WTC11 (cell line): ENCODE data around the gene FGA. TPM values are rescaled to one million over a fixed set of nuclear protein-coding genes. Genes with fewer than 3 reads are reported as not detected.

ENCODE experiments used
- ATAC-seq: fragments of 200-7000 bp; cut with Tn5 transposase; 2 replicates; pipeline ENCODE4 v1.10.0; 2021; ENCODE audit warnings: mild to moderate bottlenecking, moderate library complexity
- CTCF ChIA-PET: fragments of 300-600 bp; sonication (Branson Sonifier 250); formaldehyde crosslinking; loops from one replicate; lab custom pipeline; 2021; ENCODE audit warnings: antibody characterized with exemption; lab: Charles Lee
- POLR2A ChIA-PET: fragments of 350-600 bp; sonication (Branson Sonifier 250); formaldehyde crosslinking; loops from one replicate; lab custom pipeline; 2021; ENCODE audit warnings: antibody characterized with exemption; lab: Charles Lee
- DNase-seq: peaks from one replicate; pipeline ENCODE4 v3.0.0; 2021; ENCODE audit warnings: low spot score
- H3K27ac Mint-ChIP-seq: 2 replicates; pipeline ENCODE4 v1.8.0; 2021; ENCODE audit warnings: mixed read lengths
- H3K27me3 Mint-ChIP-seq: 2 replicates; pipeline ENCODE4 v1.8.0; 2021; ENCODE audit warnings: low read depth, mild to moderate bottlenecking, moderate library complexity, mixed read lengths
- H3K36me3 Mint-ChIP-seq: 2 replicates; pipeline ENCODE4 v1.8.0; 2021; ENCODE audit warnings: mixed read lengths
- H3K4me1 Mint-ChIP-seq: 2 replicates; pipeline ENCODE4 v1.8.0; 2022; ENCODE audit warnings: mixed read lengths
- H3K4me3 Mint-ChIP-seq: 2 replicates; pipeline ENCODE4 v1.8.0; 2021; ENCODE audit warnings: mild to moderate bottlenecking, moderate library complexity, mixed read lengths
- H3K9me3 Mint-ChIP-seq: 2 replicates; pipeline ENCODE4 v1.8.0; 2021; ENCODE audit warnings: mixed read lengths
- ATF2 ChIP-seq: sonication (generic); formaldehyde crosslinking; IDR thresholded peaks from 2 replicates; pipeline ENCODE4 v1.8.1; 2022; ENCODE audit warnings: low read depth, missing genetic modification reagents, borderline replicate concordance
- CREB1 ChIP-seq: sonication (generic); formaldehyde crosslinking; IDR thresholded peaks from 2 replicates; pipeline ENCODE4 v1.8.0; 2023; ENCODE audit warnings: mild to moderate bottlenecking, missing genetic modification reagents
- ESRRA ChIP-seq: sonication (generic); formaldehyde crosslinking; IDR thresholded peaks from 2 replicates; pipeline ENCODE4 v1.8.1; 2022; ENCODE audit warnings: mild to moderate bottlenecking, missing genetic modification reagents, borderline replicate concordance
- GABPB1 ChIP-seq: sonication (generic); formaldehyde crosslinking; IDR thresholded peaks from 2 replicates; pipeline ENCODE4 v1.8.1; 2023; ENCODE audit warnings: mild to moderate bottlenecking, missing genetic modification reagents
- JUN ChIP-seq: sonication (generic); formaldehyde crosslinking; IDR thresholded peaks from 2 replicates; pipeline ENCODE4 v1.8.0; 2023; ENCODE audit warnings: mild to moderate bottlenecking, missing genetic modification reagents
- NFATC4 ChIP-seq: fragments of 250-450 bp; sonication (Bioruptor Pico); IDR thresholded peaks from 2 replicates; pipeline ENCODE4 v1.9.0; 2021; ENCODE audit warnings: mild to moderate bottlenecking
- NFE2L1 ChIP-seq: sonication (generic); formaldehyde crosslinking; IDR thresholded peaks from 2 replicates; pipeline ENCODE4 v1.8.1; 2023; ENCODE audit warnings: missing genetic modification reagents
- STAT6 ChIP-seq: sonication (generic); formaldehyde crosslinking; conservative IDR thresholded peaks from 2 replicates; pipeline ENCODE4 v1.8.1; 2023; ENCODE audit warnings: mild to moderate bottlenecking, low read depth, missing genetic modification reagents, moderate library complexity
- TCF7 ChIP-seq: sonication (generic); formaldehyde crosslinking; IDR thresholded peaks from 2 replicates; pipeline ENCODE4 v1.8.0; 2022; ENCODE audit warnings: mild to moderate bottlenecking, low read depth, missing genetic modification reagents, moderate library complexity
- TP53 ChIP-seq: sonication (generic); formaldehyde crosslinking; IDR thresholded peaks from 2 replicates; pipeline ENCODE4 v1.8.1; 2023; ENCODE audit warnings: mild to moderate bottlenecking, missing genetic modification reagents
- ZBTB43 ChIP-seq: sonication (generic); formaldehyde crosslinking; IDR thresholded peaks from 2 replicates; pipeline ENCODE4 v1.8.1; 2023; ENCODE audit warnings: mild to moderate bottlenecking, missing genetic modification reagents
- ZNF121 ChIP-seq: sonication (generic); formaldehyde crosslinking; IDR thresholded peaks from 2 replicates; pipeline ENCODE4 v1.8.0; 2023; ENCODE audit warnings: missing genetic modification reagents
- ZNF219 ChIP-seq: sonication (generic); formaldehyde crosslinking; IDR thresholded peaks from 2 replicates; pipeline ENCODE4 v1.8.0; 2023; ENCODE audit warnings: missing genetic modification reagents, mild to moderate bottlenecking, borderline replicate concordance
- ZNF281 ChIP-seq: sonication (generic); formaldehyde crosslinking; IDR thresholded peaks from 2 replicates; pipeline ENCODE4 v1.8.0; 2023; ENCODE audit warnings: mild to moderate bottlenecking, missing genetic modification reagents
- ZNF671 ChIP-seq: fragments of 250-450 bp; sonication (Bioruptor Pico); IDR thresholded peaks from 2 replicates; pipeline ENCODE4 v1.8.0; 2021; ENCODE audit warnings: mild to moderate bottlenecking
- total RNA-seq: library from RNA; stranded (reverse); gene quantifications from 3 replicates; pipeline ENCODE4 v1.2.3, GENCODE V29; 2021
- TF ChIP-seq, protein P1 (sequence below): fragments of 200-600 bp; IDR thresholded peaks from 2 replicates; pipeline ENCODE4 v1.8.0; 2022; ENCODE audit warnings: antibody characterized with exemption
- TF ChIP-seq, protein P2 (sequence below): sonication (generic); formaldehyde crosslinking; IDR thresholded peaks from 2 replicates; pipeline ENCODE4 v1.8.1; 2023; ENCODE audit warnings: mild to moderate bottlenecking, missing genetic modification reagents
- TF ChIP-seq, protein P3 (sequence below): sonication (generic); formaldehyde crosslinking; IDR thresholded peaks from 2 replicates; pipeline ENCODE4 v1.8.1; 2022; ENCODE audit warnings: mild to moderate bottlenecking, missing genetic modification reagents, moderate library complexity, borderline replicate concordance
- TF ChIP-seq, protein P4 (sequence below): sonication (generic); formaldehyde crosslinking; IDR thresholded peaks from 2 replicates; pipeline ENCODE4 v1.8.0; 2022; ENCODE audit warnings: missing genetic modification reagents

FGA gene
- total RNA-seq, 1 experiment from 2014 or later, result 3.2 TPM

GRCh38 chr4:154583230-154583629 is 7.3 kb downstream of the FGA start:
- DNase-seq (no peak), ATAC-seq (no peak)
- CTCF ChIA-PET, result no interaction called here
- Mint-ChIP-seq H3K4me1 (no peaks in the 10 kb centered on the region), H3K9me3 (no peaks in the 10 kb centered on the region), H3K4me3 (no peak overlapping the region), H3K36me3 (no peaks in the 10 kb centered on the region), H3K27me3 (no peaks in the 10 kb centered on the region), H3K27ac (no peak overlapping the region)
- TF ChIP-seq CREB1 (CRISPR knock-in tag), result no peak
- no peak for TF ChIP-seq ATF2 (CRISPR knock-in tag)
- TF ChIP-seq TP53 (CRISPR knock-in tag), result no peak
- TF ChIP-seq, protein P1, sequence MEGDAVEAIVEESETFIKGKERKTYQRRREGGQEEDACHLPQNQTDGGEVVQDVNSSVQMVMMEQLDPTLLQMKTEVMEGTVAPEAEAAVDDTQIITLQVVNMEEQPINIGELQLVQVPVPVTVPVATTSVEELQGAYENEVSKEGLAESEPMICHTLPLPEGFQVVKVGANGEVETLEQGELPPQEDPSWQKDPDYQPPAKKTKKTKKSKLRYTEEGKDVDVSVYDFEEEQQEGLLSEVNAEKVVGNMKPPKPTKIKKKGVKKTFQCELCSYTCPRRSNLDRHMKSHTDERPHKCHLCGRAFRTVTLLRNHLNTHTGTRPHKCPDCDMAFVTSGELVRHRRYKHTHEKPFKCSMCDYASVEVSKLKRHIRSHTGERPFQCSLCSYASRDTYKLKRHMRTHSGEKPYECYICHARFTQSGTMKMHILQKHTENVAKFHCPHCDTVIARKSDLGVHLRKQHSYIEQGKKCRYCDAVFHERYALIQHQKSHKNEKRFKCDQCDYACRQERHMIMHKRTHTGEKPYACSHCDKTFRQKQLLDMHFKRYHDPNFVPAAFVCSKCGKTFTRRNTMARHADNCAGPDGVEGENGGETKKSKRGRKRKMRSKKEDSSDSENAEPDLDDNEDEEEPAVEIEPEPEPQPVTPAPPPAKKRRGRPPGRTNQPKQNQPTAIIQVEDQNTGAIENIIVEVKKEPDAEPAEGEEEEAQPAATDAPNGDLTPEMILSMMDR, result no peak
- no peak for TF ChIP-seq NFE2L1 (CRISPR knock-in tag)
- no peak for TF ChIP-seq ESRRA (CRISPR knock-in tag)
- TF ChIP-seq ZBTB43 (CRISPR knock-in tag), result no peak
- TF ChIP-seq ZNF671 (CRISPR knock-in tag), result no peak
- no peak for TF ChIP-seq NFATC4 (CRISPR knock-in tag)
- no peak for TF ChIP-seq ZNF219 (CRISPR knock-in tag)
- TF ChIP-seq, protein P2, sequence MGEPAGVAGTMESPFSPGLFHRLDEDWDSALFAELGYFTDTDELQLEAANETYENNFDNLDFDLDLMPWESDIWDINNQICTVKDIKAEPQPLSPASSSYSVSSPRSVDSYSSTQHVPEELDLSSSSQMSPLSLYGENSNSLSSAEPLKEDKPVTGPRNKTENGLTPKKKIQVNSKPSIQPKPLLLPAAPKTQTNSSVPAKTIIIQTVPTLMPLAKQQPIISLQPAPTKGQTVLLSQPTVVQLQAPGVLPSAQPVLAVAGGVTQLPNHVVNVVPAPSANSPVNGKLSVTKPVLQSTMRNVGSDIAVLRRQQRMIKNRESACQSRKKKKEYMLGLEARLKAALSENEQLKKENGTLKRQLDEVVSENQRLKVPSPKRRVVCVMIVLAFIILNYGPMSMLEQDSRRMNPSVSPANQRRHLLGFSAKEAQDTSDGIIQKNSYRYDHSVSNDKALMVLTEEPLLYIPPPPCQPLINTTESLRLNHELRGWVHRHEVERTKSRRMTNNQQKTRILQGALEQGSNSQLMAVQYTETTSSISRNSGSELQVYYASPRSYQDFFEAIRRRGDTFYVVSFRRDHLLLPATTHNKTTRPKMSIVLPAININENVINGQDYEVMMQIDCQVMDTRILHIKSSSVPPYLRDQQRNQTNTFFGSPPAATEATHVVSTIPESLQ (CRISPR knock-in tag), result no peak
- no peak for TF ChIP-seq ZNF281 (CRISPR knock-in tag)
- TF ChIP-seq GABPB1 (CRISPR knock-in tag), result no peak
- TF ChIP-seq TCF7 (CRISPR knock-in tag), result no peak
- TF ChIP-seq, protein P3, sequence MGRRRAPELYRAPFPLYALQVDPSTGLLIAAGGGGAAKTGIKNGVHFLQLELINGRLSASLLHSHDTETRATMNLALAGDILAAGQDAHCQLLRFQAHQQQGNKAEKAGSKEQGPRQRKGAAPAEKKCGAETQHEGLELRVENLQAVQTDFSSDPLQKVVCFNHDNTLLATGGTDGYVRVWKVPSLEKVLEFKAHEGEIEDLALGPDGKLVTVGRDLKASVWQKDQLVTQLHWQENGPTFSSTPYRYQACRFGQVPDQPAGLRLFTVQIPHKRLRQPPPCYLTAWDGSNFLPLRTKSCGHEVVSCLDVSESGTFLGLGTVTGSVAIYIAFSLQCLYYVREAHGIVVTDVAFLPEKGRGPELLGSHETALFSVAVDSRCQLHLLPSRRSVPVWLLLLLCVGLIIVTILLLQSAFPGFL (CRISPR knock-in tag), result no peak
- TF ChIP-seq STAT6 (CRISPR knock-in tag), result no peak
- no peak for TF ChIP-seq JUN (CRISPR knock-in tag)
- TF ChIP-seq ZNF121, result no peak
- TF ChIP-seq, protein P4, sequence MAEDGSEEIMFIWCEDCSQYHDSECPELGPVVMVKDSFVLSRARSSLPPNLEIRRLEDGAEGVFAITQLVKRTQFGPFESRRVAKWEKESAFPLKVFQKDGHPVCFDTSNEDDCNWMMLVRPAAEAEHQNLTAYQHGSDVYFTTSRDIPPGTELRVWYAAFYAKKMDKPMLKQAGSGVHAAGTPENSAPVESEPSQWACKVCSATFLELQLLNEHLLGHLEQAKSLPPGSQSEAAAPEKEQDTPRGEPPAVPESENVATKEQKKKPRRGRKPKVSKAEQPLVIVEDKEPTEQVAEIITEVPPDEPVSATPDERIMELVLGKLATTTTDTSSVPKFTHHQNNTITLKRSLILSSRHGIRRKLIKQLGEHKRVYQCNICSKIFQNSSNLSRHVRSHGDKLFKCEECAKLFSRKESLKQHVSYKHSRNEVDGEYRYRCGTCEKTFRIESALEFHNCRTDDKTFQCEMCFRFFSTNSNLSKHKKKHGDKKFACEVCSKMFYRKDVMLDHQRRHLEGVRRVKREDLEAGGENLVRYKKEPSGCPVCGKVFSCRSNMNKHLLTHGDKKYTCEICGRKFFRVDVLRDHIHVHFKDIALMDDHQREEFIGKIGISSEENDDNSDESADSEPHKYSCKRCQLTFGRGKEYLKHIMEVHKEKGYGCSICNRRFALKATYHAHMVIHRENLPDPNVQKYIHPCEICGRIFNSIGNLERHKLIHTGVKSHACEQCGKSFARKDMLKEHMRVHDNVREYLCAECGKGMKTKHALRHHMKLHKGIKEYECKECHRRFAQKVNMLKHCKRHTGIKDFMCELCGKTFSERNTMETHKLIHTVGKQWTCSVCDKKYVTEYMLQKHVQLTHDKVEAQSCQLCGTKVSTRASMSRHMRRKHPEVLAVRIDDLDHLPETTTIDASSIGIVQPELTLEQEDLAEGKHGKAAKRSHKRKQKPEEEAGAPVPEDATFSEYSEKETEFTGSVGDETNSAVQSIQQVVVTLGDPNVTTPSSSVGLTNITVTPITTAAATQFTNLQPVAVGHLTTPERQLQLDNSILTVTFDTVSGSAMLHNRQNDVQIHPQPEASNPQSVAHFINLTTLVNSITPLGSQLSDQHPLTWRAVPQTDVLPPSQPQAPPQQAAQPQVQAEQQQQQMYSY (CRISPR knock-in tag), result no peak
- POLR2A ChIA-PET, result interaction anchor here (0.5 kb wide), 1 partner anchor 223 kb away, joined by 3 read pairs; no protein-coding TSS in a partner anchor
